Posterior cingulate gyrus (tissue), 11 donors: Measurements from ENCODE around the gene PRELP.
"Not testable (repeated sequence)": the region's sequence is repeated elsewhere in the genome, so short reads cannot be mapped to it uniquely, and the experiment has no call there.

Experiments used
- DNase-seq, 10 donors: peaks; one replicate each; pipeline versions ENCODE4 v3.0.0 to v3.0.0-alpha.2; 2020 to 2021; ENCODE audit warnings: mixed read lengths in 3 of 10
- intact Hi-C: fragments of 100-400 bp; cut with DNase I; formaldehyde crosslinking; loops from one replicate; pipeline ENCODE4 v1.15.1; 2023

Gene PRELP

DNA sequence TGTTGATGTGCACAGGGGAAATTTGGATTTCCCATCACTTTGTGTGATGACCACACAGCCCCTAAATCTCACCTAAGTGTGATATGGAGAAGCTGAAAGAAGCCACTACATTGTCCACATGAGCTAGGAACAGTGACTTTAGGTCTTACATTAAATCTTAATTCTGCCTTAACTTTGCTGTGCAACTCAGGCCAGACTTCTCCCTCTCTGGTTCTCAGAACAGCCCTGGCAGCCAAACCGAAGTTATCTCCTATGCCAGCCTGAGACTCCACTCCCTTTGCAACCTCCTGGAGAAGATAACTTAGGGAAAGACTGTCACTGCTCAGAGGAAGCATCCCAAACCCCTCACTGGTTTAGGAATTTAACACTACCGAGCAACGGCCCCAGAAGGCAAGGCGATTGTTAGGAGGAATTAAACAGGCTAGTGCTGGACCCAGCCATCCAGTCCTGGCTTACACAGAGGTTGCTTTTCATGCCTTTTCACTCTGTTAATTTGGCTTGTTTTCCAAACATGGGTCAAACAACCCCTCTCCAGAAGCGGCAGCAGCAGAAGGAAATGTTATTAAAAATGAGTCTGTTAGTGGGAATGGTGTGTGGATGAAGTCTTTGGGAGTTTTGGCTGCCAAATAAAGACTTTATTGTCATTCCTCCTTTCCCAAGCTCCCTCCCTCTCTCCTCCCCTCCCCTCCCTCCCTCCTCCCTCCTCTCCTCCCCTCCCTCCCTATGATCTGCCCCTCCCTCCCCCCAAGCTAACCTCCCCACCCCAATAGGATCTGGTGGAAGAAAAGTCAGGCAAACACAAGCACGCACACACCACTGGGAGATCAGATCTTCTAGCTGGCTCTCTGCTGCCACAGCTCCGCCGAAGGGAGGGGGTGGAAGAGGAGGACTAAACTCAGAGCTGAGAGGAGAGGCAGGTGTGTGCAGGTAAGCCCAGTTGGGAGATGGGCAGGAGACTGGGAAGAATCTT is at the start of gene PRELP:
PRELP (plus strand) TSS at position 795 of the 970 bp plus-strand sequence. CDS start 7,379 bp downstream, outside the sequence.
- intact Hi-C loops: no loop called here
- DNase-seq: peak in 3 of 10 donors; percentile 29 to 89 (median 69)

DNA sequence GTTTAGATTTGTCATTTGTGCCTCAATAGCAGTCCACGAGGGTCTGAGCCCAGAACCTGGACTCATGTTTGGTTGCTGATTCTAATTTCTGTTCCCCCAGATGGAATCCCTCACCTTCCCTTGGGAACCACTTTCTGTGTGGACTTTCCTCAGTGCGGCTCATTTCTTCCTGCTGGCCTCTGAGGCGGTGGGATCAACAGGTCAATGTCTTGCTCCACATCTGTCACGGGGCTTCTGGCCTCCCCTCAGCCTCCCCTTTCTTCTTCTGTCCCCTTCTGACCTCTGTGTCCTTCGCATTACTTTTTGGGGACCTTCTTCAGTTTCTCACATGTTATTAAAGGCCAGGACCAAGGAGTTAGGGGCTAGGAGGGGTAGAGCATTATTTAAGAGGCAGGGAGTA is 49.2 kb upstream of the PRELP start:
- intact Hi-C loops: no loop called here
- no peak for DNase-seq

GRCh38 chr1:203426870-203427269 is 48.7 kb upstream of the PRELP start:
- intact Hi-C loops: no loop called here

DNA sequence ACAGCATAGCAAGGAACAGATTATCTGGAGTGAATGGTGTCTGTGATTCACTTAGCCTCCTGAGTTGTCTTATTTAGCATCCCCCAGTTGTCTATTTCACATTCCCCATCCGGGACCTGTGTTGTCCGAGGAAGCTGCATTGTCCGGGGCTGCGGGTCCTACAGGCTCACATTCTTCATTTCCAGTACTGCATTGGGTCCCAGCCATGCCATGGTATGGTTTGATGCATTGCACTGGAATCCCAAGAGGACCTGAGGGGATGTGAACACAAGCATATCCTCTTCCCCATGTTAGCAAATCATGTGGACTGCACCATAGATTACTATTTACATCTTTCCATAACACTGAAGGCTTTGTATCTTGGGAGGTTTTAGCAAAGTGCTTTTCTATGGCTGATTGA is 48.2 kb upstream of the PRELP start:
- no peak for DNase-seq
- intact Hi-C loops: no loop called here

More at GRCh38 chr1:203426870-203427269, 48.7 kb upstream of the PRELP start:
- no peak for DNase-seq

GRCh38 chr1:203428981-203429599 is 46.5 kb upstream of the PRELP start:
- intact Hi-C loops: no loop called here
- DNase-seq: no peak

DNA sequence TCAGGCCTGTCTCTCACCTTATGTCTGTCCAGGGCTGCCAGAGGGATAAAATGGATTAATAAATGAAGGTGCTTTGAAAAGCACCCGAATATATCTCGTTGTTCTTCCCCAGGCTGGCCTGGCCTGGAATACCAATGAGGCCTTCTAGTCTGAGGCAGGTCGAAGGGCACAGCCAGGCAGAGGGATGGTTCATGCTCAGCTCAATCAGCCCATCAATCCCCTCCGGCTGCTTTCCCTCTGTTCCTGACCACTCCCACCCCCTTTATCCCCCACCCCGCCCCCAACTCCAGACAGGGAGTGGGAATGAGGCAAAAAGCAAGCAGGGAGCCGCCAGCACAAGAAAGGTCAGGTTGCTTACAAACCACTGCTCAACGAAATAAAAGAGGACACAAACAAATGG is 40.0 kb upstream of the PRELP start:
- intact Hi-C loops: loop anchor here (5.0 kb wide), 1 partner anchor 163 kb away; no protein-coding TSS in a partner anchor
- no peak for DNase-seq

- no peak for DNase-seq
- intact Hi-C loops: loop anchor here (5.0 kb wide), 1 partner anchor 166 kb away; no protein-coding TSS in a partner anchor
Measured at GRCh38 chr1:203437696-203438315, 37.8 kb upstream of the PRELP start.

DNA sequence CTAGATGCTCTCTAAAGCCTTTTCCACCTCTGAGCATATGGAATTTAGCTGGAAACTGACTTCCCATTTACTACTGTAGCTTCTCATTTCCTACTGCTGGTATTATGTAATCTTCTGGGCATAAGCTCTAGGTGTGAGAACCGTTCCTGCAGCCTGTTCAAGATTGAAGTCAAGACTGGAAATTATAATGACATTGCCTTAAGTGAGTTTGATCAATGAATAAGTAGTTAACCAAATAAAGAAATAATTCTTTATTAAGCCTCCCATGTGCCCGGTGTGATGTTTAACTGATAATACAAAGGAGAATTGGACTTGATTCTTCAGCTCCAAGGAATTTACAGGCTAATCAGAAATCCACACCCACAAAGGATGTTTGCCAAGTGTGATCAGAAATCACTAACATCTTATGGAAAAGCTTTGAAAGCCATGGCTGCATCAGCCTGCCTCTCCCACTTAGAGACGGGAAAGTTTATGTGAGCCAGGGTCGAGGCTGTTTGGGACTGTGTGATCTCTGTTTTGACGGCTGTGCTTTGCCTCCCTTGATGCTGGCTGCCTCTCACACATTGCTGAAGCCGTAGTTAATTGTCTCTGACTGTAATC is 36.4 kb upstream of the PRELP start:
- no peak for DNase-seq
- intact Hi-C loops: loop anchor here (5.0 kb wide), 1 partner anchor 167 kb away; no protein-coding TSS in a partner anchor

GRCh38 chr1:203440771-203441170 is 34.8 kb upstream of the PRELP start:
- intact Hi-C loops: loop anchor here (1.0 kb wide), 1 partner anchor 100 kb away; no protein-coding TSS in a partner anchor

GRCh38 chr1:203441766-203442165 is 33.8 kb upstream of the PRELP start:
- intact Hi-C loops: loop anchor here (1.0 kb wide), 1 partner anchor 101 kb away; no protein-coding TSS in a partner anchor
- no peak for DNase-seq

More at GRCh38 chr1:203440771-203441170, 34.8 kb upstream of the PRELP start:
- peak; percentile 43 to 96 (median 74) for DNase-seq

- intact Hi-C loops: no loop called here
- DNase-seq: no peak
Measured at GRCh38 chr1:203442821-203443220, 32.8 kb upstream of the PRELP start.

GRCh38 chr1:203443296-203443695 is 32.3 kb upstream of the PRELP start:
- DNase-seq: no peak
- intact Hi-C loops: no loop called here

DNA sequence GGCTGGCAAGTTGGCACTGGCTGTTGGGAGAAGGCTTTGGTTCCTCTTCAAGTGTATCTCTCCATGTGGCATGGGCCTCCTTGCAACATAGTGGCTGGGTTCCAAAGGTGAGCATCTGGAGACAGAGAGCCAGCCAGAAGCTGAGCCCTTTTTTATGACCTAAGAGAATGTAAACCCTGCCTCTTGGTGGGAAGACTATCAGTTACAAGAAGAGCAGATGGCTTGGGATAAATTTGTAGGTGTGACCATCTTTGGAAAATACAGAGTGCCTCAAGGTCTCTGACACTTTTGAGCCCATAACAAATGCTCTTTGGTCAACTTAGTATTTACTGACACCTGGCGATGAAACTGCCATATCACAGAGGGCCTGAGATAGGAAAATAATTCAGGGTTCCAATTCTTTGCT is 31.4 kb upstream of the PRELP start:
- intact Hi-C loops: no loop called here
- DNase-seq: no peak

DNA sequence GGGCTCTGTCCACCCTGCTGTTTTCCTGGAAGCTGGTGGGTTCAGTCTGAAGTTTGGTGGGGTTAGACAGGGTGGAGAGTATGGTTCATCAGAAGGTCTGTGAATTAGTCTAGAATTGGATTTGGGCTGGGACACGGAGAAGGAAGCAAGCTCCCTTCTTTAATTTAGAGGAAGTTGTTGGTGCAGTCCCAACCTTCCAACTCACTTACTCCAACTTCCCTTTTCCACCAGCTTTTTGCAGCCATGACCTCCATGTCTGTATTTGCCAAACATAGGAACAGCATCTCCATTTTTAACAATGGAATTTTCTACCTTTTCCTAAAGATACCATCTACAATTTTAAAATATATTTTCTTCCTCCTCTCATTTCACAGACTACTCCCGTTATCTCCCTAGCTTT is 28.5 kb upstream of the PRELP start:
- intact Hi-C loops: no loop called here
- no peak for DNase-seq

DNA sequence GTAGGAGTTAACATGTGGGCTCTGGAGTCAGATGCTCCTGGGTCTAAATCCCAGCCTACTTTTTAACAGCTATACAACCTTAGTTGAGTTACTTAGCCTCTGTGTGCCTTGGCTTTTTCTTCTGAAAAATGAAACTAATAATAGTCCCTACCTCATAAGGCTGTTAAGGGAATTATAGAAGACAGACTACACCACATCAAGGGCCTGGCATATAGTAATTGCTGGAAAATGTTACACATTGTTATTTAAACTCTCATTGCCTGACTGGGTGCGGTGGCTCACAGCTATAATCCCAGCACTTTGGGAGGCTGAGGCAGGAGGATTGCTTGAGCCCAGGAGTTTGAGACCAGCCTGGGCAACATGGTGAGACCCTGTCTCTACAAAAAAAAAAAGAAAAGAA is 28.0 kb upstream of the PRELP start:
- DNase-seq, intact Hi-C loops: not testable (repeated sequence)

GRCh38 chr1:203448521-203449061 is 27.0 kb upstream of the PRELP start:
- no peak for DNase-seq
- intact Hi-C loops: no loop called here

DNA sequence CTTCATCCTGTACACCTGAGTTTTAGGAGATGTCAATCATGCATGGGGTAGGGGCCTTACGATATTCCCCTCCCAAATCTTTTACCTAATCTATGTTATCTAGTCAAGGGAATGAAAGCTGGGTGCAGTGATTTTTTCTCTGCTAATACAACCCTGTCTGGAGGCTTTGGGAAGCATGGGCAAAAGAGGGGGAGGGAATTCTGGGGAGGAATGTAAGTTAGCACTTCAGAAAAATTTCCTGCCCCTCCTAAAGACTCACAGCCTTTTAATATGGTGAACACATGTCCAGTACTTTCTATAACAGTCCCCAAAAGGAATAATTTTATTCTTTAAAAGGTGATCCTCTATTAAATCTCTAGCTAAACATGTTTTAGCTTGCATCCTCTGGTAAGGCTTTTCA is 25.6 kb upstream of the PRELP start:
- intact Hi-C loops: no loop called here
- DNase-seq: no peak

GRCh38 chr1:203450479-203451149 is 25.0 kb upstream of the PRELP start:
- no peak for DNase-seq
- intact Hi-C loops: no loop called here
